Activated CD4-positive, alpha-beta T cell treated with anti-CD3 and anti-CD28 coated beads for 4 hours (primary cell): ENCODE measurements around the gene NEUROG3.
"Not testable (repeated sequence)": the region's sequence is repeated elsewhere in the genome, so short reads cannot be mapped to it uniquely, and the experiment has no call there.

Experiments
- DNase-seq, 2 donors: peaks; one replicate each; pipeline ENCODE4 v3.0.0-alpha.2; 2020

NEUROG3 gene

GRCh38 chr10:69571618-69572158 lies 1.5 kb downstream of the NEUROG3 start:
- no peak for DNase-seq

GRCh38 chr10:69570050-69570816 lies 3.0 kb downstream of the NEUROG3 start:
- DNase-seq: no peak

- no peak for DNase-seq
Observed at GRCh38 chr10:69569396-69569934, 3.8 kb downstream of the NEUROG3 start.

- no peak for DNase-seq
Observed at GRCh38 chr10:69568472-69569395, 4.5 kb downstream of the NEUROG3 start.

- DNase-seq: no peak
Observed at GRCh38 chr10:69567920-69568319, 5.3 kb downstream of the NEUROG3 start.

GRCh38 chr10:69562731-69563254 lies 10.4 kb downstream of the NEUROG3 start:
- DNase-seq: no peak

- DNase-seq: no peak
Observed at GRCh38 chr10:69559525-69559924, 13.7 kb downstream of the NEUROG3 start.

GRCh38 chr10:69558559-69558958 lies 14.7 kb downstream of the NEUROG3 start:
- no peak for DNase-seq

GRCh38 chr10:69554611-69555010 lies 18.6 kb downstream of the NEUROG3 start:
- no peak for DNase-seq

GRCh38 chr10:69553328-69553727 lies 19.9 kb downstream of the NEUROG3 start:
- no peak for DNase-seq

GRCh38 chr10:69552268-69552667 lies 21.0 kb downstream of the NEUROG3 start:
- DNase-seq: no peak

GRCh38 chr10:69549959-69550358 lies 23.3 kb downstream of the NEUROG3 start:
- no peak for DNase-seq

- no peak for DNase-seq
Observed at GRCh38 chr10:69541463-69541862, 31.8 kb downstream of the NEUROG3 start.

GRCh38 chr10:69538461-69538860 lies 34.8 kb downstream of the NEUROG3 start:
- DNase-seq: no peak

- no peak for DNase-seq
Observed at GRCh38 chr10:69537449-69537848, 35.8 kb downstream of the NEUROG3 start.

GRCh38 chr10:69536521-69536920 lies 36.7 kb downstream of the NEUROG3 start:
- not testable (repeated sequence) for DNase-seq

GRCh38 chr10:69533658-69534057 lies 39.6 kb downstream of the NEUROG3 start:
- DNase-seq: no peak

GRCh38 chr10:69527961-69528360 lies 45.3 kb downstream of the NEUROG3 start:
- no peak for DNase-seq
